ENCODE data around the gene SSBP3. TPM values are rescaled to one million over a fixed set of nuclear protein-coding genes. Genes with fewer than 3 reads are reported as not detected.

Gene SSBP3
- total and polyA plus RNA-seq, 9 of the 15 experiments (the other 6 are each of a cell fraction or from before 2014, with no cell fraction given) = 8.7 to 108 (median 33.8) TPM

DNA sequence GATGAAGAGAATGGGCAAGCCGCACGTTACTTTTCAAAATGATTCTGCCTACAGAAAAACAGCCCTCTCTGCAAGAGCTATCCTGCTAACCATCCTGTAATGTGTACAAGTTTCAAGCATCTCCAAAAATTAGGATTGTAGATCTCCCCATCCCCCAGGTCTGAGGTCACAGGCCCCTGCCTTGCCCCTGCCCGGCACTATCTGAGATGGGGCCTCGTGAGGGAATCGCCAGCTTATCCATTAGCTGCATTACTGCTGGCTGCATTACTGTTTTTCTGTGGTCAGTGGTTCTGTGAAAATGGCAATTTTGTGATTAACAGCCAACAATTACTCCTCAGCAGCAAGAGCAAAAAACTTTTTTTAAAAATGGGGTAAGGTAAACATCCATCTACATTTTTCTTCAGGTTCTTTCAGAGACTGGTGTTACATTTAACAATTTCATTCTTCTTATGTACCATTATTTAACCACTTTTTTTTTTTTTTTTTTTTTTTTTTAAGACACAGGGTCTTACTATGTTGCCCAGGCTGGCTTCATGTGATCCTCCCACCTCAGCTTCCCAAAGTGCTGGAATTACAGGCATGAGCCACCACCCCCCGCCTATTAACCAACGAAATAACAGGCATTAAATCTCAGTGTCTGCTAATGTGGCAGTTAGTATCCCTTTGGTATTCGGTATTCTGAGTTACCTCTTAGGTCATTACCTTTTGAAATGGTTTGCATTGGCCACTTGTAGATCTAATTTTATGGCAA, 122.4 kb downstream of the SSBP3 start:
- peaks cover 53 to 55% of the 10 kb centered on the region in 2 experiments for H3K4me1 ChIP-seq (replicated peaks in 1 of 2; ENCODE audit: control insufficient read depth in 2 of 2, insufficient read depth in 2 of 2, low read length in 2 of 2)
- peaks cover 9% of the 10 kb centered on the region for H3K9me1 ChIP-seq (ENCODE audit: control insufficient read depth, insufficient read depth, low read length)
- H3K9me3 ChIP-seq (replicated peaks; ENCODE audit: control insufficient read depth, insufficient read depth, low read depth, low read length) = no peaks in the 10 kb centered on the region
- H2AFZ ChIP-seq (ENCODE audit: low read depth, low read length) = no peak overlapping the region
- H3K27ac ChIP-seq (ENCODE audit: extremely low read depth, low read depth, low read length) = peak overlapping the region; percentile 45; the same call in 1 of the 3 replicates
- ChIA-PET CTCF (ENCODE audit: low intra/inter-chr PET ratio) (interaction anchor here (0.6 kb wide), 1 partner anchor 123 kb away, joined by 4 read pairs; no protein-coding TSS in a partner anchor), POLR2A (interaction anchor here (0.6 to 1.2 kb wide), 6 partner anchors 14 to 1686 kb away, joined by 3 to 5 read pairs (median 4); no protein-coding TSS in a partner anchor)
- intact Hi-C loops (cut with micrococcal nuclease) = no loop called here
- H3K79me2 ChIP-seq (ENCODE audit: control insufficient read depth, insufficient read depth, low read length) = peaks cover 65% of the 10 kb centered on the region
- H3K4me2 ChIP-seq (ENCODE audit: insufficient read depth, low read length) = no peak overlapping the region; the same call in 1 of the 2 replicates
- H4K20me1 ChIP-seq (replicated peaks; ENCODE audit: control insufficient read depth, insufficient read depth, low read length) = peaks cover 5% of the 10 kb centered on the region; the same call in 1 of the 2 replicates
- peak; percentile 65 for FAIRE-seq
- ATAC-seq = no peak
- TF ChIP-seq ZNF121 (CRISPR knock-in tag; conservative IDR thresholded peaks at IDR 0.05) (peak; percentile 72), RBM22 (IDR thresholded peaks at IDR 0.05; ENCODE audit: low read depth, low read length, poor library complexity, severe bottlenecking) (no peak)
- no peaks in the 10 kb centered on the region for H3K27me3 ChIP-seq (ENCODE audit: control insufficient read depth in 2 of 2, insufficient read depth in 2 of 2, low read length in 2 of 2)
- in situ Hi-C loops (cut with MboI) = no loop called here
- WGBS (ENCODE audit: insufficient coverage, low coverage, missing lambda C conversion rate) = 52% methylated on average over 8 of the region's 8 CpGs
- BruUV-seq (replicated peaks) = no TSS peak
- H3K36me3 ChIP-seq (ENCODE audit: control insufficient read depth, insufficient read depth, low read length) = peaks cover 22% of the 10 kb centered on the region; the same call in 2 of the 3 replicates
- no peak overlapping the region for H3K9ac ChIP-seq (ENCODE audit: insufficient read depth in 1 of 2, low read depth in 2 of 2, low read length in 2 of 2)
- DNase-seq (ENCODE audit: extremely low read depth in 1 of 4, low spot score in 3 of 4) = peak; percentile 46 to 57 (median 52)
- H3K4me3 ChIP-seq = no peak overlapping the region

DNA sequence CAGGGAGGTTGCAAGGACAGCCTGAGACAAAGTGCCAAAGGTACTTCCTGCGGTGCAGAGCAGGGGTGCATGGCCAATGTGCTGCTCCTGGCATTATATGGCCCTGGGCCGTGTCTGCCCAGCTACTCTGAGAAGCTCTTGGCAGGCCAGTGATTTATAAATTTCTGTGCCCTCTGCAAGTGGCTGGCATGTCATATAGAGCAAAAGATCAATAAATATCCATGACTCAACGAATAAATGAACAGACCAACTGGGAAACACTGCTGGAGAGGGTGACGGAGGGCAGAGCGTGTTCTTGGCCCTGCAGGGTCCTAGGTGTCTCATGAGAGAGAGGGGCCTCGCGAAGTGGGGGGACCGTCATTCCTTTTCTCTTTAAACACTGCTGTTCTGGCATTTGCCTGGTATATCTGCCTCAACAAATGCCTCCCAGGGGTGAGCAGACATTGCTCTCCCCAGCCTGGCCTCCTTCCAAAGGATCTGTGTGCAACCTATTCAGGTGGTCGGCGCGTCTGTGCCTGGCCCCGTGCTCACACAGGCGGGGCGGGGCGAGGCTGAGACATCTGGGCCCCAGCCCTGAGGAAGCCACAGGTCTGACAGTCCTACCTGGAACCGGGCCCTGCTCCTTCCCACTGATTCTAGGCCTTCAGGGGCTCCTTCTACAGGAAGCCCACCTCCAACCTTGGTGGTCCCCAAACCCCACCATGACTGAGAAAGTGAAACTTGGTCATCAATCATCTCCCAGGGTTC, 123.9 kb downstream of the SSBP3 start:
- ChIA-PET CTCF (ENCODE audit: low intra/inter-chr PET ratio) (no interaction called here), POLR2A (no interaction called here)
- intact Hi-C loops (cut with micrococcal nuclease) = no loop called here
- Histone ChIP-seq H3K4me3 (no peak overlapping the region), H2AFZ (ENCODE audit: low read depth, low read length) (no peak overlapping the region), H3K9ac (ENCODE audit: insufficient read depth in 1 of 2, low read depth in 2 of 2, low read length in 2 of 2) (peak overlapping the region in 1 of 2 experiments; percentile 32; a peak in 1 of 4 replicates), H3K9me1 (ENCODE audit: control insufficient read depth, insufficient read depth, low read length) (peaks cover 9% of the 10 kb centered on the region), H3K27ac (ENCODE audit: extremely low read depth, low read depth, low read length) (no peak overlapping the region), H3K79me2 (ENCODE audit: control insufficient read depth, insufficient read depth, low read length) (peaks cover 51% of the 10 kb centered on the region), H3K27me3 (ENCODE audit: control insufficient read depth in 2 of 2, insufficient read depth in 2 of 2, low read length in 2 of 2) (no peaks in the 10 kb centered on the region), H3K4me2 (ENCODE audit: insufficient read depth, low read length) (no peak overlapping the region), H3K4me1 (replicated peaks in 1 of 2; ENCODE audit: control insufficient read depth in 2 of 2, insufficient read depth in 2 of 2, low read length in 2 of 2) (peaks cover 46 to 51% of the 10 kb centered on the region in 2 experiments), H3K9me3 (replicated peaks; ENCODE audit: control insufficient read depth, insufficient read depth, low read depth, low read length) (no peaks in the 10 kb centered on the region), H4K20me1 (replicated peaks; ENCODE audit: control insufficient read depth, insufficient read depth, low read length) (peaks cover 5% of the 10 kb centered on the region), H3K36me3 (ENCODE audit: control insufficient read depth, insufficient read depth, low read length) (peaks cover 27% of the 10 kb centered on the region; the same call in 2 of the 3 replicates)
- in situ Hi-C loops (cut with MboI) = no loop called here
- no peak for FAIRE-seq
- TF ChIP-seq ZNF316 (IDR thresholded peaks at IDR 0.05) = peak; percentile 52
- no peak for TF ChIP-seq ZBTB5 (IDR thresholded peaks at IDR 0.05)
- BruUV-seq (replicated peaks) = no TSS peak
- WGBS (ENCODE audit: insufficient coverage, low coverage, missing lambda C conversion rate) = 90% methylated on average over 15 of the region's 16 CpGs
- no peak for ATAC-seq
- DNase-seq (ENCODE audit: extremely low read depth in 1 of 4, low spot score in 3 of 4) = no peak
